Motor neuron (in vitro differentiated cells): ENCODE measurements around the gene LEP. TPM values are rescaled to one million over a fixed set of nuclear protein-coding genes. Genes with fewer than 3 reads are reported as not detected.

Experiments used
- ATAC-seq, 8 experiments: fragments of 200-7000 bp; cut with Tn5 transposase; replicated peaks in 6 of 8; 2 replicates each; pipeline ENCODE4 v1.8.0; 2021; ENCODE audit warnings: mild to moderate bottlenecking in 8 of 8, moderate library complexity in 8 of 8
- H3K27ac ChIP-seq, 2 donors: fragments of 250-450 bp; sonication (Bioruptor Pico); 2 replicates each; pipeline ENCODE4 v1.9.0; 2021; ENCODE audit warnings: antibody characterized with exemption in 2 of 2, mild to moderate bottlenecking in 2 of 2, moderate library complexity in 1 of 2
- H3K4me1 ChIP-seq, 2 donors: fragments of 250-450 bp; sonication (Bioruptor Pico); replicated peaks in 1 of 2; 2 replicates each; pipeline ENCODE4 v1.6.1; 2021; ENCODE audit warnings: antibody characterized with exemption in 2 of 2, mild to moderate bottlenecking in 2 of 2, moderate library complexity in 1 of 2
- H3K4me3 ChIP-seq, 5 donors: fragments of 250-450 bp; sonication (Bioruptor Pico); 2 replicates each; pipeline ENCODE4 v1.9.0; 2021; ENCODE audit warnings: antibody characterized with exemption in 5 of 5, mild to moderate bottlenecking in 5 of 5, moderate library complexity in 4 of 5
- WGBS, 10 experiments: fragments of 450-650 bp; shearing (Covaris generic); methylation state at CpG; one replicate each; pipeline ENCODE4 v1.0.0; 2022; 5-methylcytosine and 5-hydroxymethylcytosine counted together
- in situ Hi-C, 9 experiments: fragments of 400-800 bp; cut with MboI; loops; one replicate each; pipeline ENCODE4 v1.15.0; 2021; ENCODE audit warnings: low sequenced_read_pairs in 9 of 9, low pct_unique_long_range_greater_than_20kb in 2 of 9; ENCODE audit not compliant: unreplicated experiment in 9 of 9
- total RNA-seq, 8 experiments: library from RNA; unstranded; fragments of 300-600 nt; gene quantifications; 2 replicates each; pipeline versions ENCODE4 v1.2.3 to v1.2.4, GENCODE V29; 2022

Gene LEP
- total RNA-seq, 8 experiments from 2014 or later: under 0.01 to 0.62 (median 0.18) TPM; not detected in 2

- in situ Hi-C loops: no loop called here
- peak in 6 of 8 experiments; percentile 20 to 77 (median 32) for ATAC-seq
- 25 to 80% (median 70%) methylated on average over 1 to 7 of the region's 11 CpGs; no CpG with 5 or more reads in 1 of the 10 experiments for WGBS, 10 experiments
- H3K27ac ChIP-seq: no peak overlapping the region
- H3K4me1 ChIP-seq: peaks cover 0 to 7% of the 10 kb centered on the region in 2 donors
- no peak overlapping the region for H3K4me3 ChIP-seq
Measured at GRCh38 chr7:128259131-128260061, 18.3 kb downstream of the LEP start.

GRCh38 chr7:128260069-128260795 is 19.2 kb downstream of the LEP start:
- ATAC-seq: peak in 3 of 8 experiments; percentile 61 to 79 (median 73)
- Histone ChIP-seq H3K4me1 (peaks cover 0 to 7% of the 10 kb centered on the region in 2 donors), H3K27ac (no peak overlapping the region), H3K4me3 (no peak overlapping the region)
- 20 to 92% (median 67%) methylated on average over 1 to 6 of the region's 12 CpGs; no CpG with 5 or more reads in 3 of the 10 experiments for WGBS, 10 experiments
- in situ Hi-C loops: no loop called here

DNA sequence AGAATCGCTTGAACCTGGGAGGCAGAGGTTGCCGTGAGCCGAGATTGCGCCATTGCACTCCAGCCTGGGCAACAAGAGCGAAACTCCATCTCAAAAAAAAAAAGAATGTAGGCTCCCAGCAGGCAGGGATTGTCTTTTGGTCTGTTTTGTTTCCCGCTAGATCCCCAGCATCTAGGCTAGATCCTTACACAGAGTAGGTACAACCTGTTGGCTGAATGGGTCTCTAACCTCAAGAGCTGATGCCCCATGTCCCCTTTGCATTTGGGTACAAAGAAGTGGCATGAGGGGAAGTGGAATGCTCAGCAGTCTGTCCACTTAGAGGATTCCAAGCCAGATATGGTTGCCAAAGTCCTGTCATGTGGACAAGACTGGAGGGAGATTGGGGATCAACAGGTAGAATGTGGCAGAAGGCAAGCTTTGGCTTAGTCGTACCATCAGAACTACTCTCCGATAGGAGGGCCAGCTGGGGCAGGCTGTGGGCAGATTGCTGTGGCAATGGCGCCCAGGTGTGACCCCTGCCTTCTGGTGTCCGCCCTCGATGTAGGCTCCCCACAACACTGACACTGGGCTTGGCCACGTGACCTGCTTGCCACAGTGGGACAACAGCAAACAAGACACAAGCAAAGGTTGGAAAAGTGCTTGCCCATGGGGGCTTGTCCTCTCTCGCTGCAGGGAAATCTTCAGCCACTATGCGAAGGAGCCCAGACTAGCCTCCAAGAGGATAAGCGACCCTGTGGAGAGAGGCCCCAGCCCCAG is 21.4 kb downstream of the LEP start:
- in situ Hi-C loops: no loop called here
- Histone ChIP-seq H3K4me3 (no peak overlapping the region), H3K4me1 (peaks cover 11 to 17% of the 10 kb centered on the region in 2 donors), H3K27ac (no peak overlapping the region)
- ATAC-seq: no peak
- 78 to 96% (median 90%) methylated on average over 2 to 7 of the region's 15 CpGs; no CpG with 5 or more reads in 3 of the 10 experiments for WGBS, 10 experiments

DNA sequence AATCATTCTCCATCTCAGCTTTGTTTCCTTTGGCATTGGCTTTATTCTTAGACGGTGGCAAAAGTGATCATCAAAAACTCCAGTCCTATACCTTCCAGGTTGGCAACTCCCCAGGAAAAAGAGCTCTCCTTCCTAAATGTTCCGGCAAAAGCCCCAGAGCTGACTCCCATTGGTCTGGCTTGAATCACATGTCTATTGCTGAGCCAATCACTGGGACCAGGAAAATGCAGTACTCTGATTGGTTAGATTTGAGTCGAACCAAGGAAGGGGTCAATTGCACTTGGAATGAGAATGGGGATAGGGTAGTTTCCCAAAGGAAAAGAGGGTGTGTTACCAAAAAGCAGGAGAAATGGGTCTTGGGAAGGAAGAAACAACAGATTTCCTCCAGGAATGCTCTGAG is 22.3 kb downstream of the LEP start:
- Histone ChIP-seq H3K4me3 (no peak overlapping the region), H3K27ac (no peak overlapping the region), H3K4me1 (peaks cover 16 to 22% of the 10 kb centered on the region in 2 donors)
- 37 to 100% (median 82%) methylated on average over 1 to 3 of the region's 3 CpGs; no CpG with 5 or more reads in 2 of the 10 experiments for WGBS, 10 experiments
- in situ Hi-C loops: no loop called here
- no peak for ATAC-seq

- H3K27ac ChIP-seq: no peak overlapping the region
- ATAC-seq: no peak
- peaks cover 16 to 17% of the 10 kb centered on the region in 2 donors for H3K4me1 ChIP-seq
- no peak overlapping the region for H3K4me3 ChIP-seq
- WGBS, 10 experiments: 100% methylated on average over 1 of the region's 2 CpGs; no CpG with 5 or more reads in 9 of the 10 experiments
- in situ Hi-C loops: no loop called here
Measured at GRCh38 chr7:128264477-128264876, 23.4 kb downstream of the LEP start.

- ATAC-seq: no peak
- WGBS, 10 experiments: 84 to 100% (median 88%) methylated on average over 1 to 5 of the region's 6 CpGs; no CpG with 5 or more reads in 6 of the 10 experiments
- no peak overlapping the region for H3K4me3 ChIP-seq
- peaks cover 15 to 16% of the 10 kb centered on the region in 2 donors for H3K4me1 ChIP-seq
- no peak overlapping the region for H3K27ac ChIP-seq
- in situ Hi-C loops: no loop called here
Measured at GRCh38 chr7:128265156-128265905, 24.3 kb downstream of the LEP start.

DNA sequence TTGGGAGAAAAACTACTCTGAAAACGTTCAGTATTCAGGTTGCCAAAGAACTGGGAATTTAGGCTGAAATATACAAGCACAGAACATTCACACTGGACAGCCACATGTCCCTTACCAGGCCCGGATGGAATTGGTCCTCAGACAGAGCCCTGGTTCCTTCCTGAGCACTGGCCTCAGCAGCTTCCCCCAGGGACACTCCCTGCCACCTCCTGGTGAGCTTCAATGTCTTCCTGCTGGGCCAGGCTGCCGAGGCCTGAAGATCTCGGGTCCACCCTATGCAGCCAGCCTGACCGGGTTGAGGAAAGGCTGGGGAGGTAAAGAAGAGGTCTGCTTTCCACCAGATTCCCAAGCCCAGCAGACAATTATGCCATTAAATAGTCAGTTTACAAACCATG is 24.8 kb downstream of the LEP start:
- ATAC-seq: peak in 2 of 8 experiments; percentile 11 to 27
- 0 to 100% (median 70%) methylated on average over 1 to 2 of the region's 5 CpGs; no CpG with 5 or more reads in 3 of the 10 experiments for WGBS, 10 experiments
- Histone ChIP-seq H3K4me1 (peaks cover 15 to 16% of the 10 kb centered on the region in 2 donors), H3K4me3 (no peak overlapping the region), H3K27ac (no peak overlapping the region)
- in situ Hi-C loops: no loop called here

DNA sequence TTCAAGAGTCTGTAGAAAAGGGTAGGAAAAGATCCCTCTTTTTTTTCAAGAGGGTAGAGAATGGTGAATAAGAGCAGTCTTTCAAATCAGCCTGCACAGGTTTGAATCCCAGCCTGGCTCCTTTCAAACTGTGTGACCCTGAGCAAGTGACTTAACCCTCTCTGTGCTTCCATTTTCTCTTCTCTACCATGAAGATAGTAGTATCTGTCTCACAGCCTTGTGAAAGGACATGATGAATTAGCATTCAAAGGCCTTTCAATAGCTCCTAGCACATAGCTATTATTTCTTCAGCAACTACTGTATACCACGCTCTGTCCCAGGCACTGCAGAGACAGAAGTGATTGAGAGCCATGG is 25.4 kb downstream of the LEP start:
- H3K27ac ChIP-seq: peak overlapping the region; percentile 63 to 73
- no peak overlapping the region for H3K4me3 ChIP-seq
- H3K4me1 ChIP-seq: peaks cover 15 to 16% of the 10 kb centered on the region in 2 donors
- in situ Hi-C loops: no loop called here
- WGBS, 10 experiments: 50 to 83% methylated on average over 1 of the region's 1 CpG; no CpG with 5 or more reads in 8 of the 10 experiments
- ATAC-seq: no peak

DNA sequence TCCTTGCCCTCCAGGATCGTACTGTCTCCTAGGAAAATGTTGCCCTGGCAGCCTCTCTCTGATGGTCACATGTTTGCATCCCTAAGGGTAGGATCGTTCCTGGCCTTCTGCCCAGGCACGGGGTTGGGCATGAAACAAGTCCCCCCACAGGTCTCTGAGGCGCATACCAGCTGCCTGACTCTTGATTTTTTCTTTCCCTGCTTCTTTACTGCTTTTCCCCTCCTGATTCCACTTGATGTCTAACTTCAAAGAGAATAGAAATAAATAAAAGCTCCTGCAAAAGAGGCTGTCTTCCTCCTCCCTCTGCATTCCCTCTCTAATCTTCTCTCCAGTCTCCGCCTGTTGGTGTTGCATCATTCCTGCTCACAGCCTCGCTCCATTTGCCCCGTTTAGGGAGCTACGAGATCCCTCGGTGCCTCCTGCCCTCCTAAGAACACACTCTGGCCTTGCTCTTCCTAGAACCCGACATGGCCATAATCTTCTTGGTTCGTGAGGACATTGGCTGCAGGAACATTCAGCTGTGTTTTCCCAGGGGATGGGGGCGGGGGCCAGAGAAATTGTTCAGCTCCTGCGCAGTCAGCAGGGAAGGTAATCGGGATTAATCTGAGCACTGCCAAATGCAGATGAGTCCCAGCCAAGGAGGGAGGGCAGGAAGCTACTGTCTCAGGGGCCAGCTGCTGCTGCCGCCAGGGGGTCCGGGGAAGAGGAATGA is 26.0 kb downstream of the LEP start:
- in situ Hi-C loops: no loop called here
- WGBS, 10 experiments: 4 to 29% (median 18%) methylated on average over 1 to 8 of the region's 16 CpGs; no CpG with 5 or more reads in 3 of the 10 experiments
- peak overlapping the region; percentile 63 to 73 for H3K27ac ChIP-seq
- peaks cover 15 to 16% of the 10 kb centered on the region in 2 donors for H3K4me1 ChIP-seq
- peak overlapping the region in 2 of 5 donors; percentile 1 to 17 for H3K4me3 ChIP-seq
- ATAC-seq: peak; percentile 62 to 91 (median 86)

DNA sequence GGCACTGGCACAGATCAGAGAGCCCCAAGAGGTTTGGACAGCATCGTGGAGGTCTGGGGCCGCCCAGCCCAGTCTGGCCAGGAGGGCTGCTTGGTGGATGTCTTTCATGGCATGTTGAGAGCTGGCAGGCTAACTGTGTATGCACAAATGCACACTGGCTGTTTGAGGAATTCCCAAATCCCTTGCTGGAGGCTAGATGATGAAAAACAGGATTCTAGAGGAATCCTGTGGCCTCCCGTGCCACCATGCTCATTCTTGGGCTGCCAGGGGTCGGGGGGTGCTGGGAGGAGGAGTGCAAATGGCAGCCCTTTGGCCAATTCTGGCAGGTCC is 26.5 kb downstream of the LEP start:
- ATAC-seq: peak in 1 of 8 experiments; percentile 9
- WGBS, 10 experiments: 48 to 86% (median 60%) methylated on average over 1 to 3 of the region's 4 CpGs; no CpG with 5 or more reads in 7 of the 10 experiments
- Histone ChIP-seq H3K4me3 (no peak overlapping the region), H3K4me1 (peaks cover 15 to 16% of the 10 kb centered on the region in 2 donors), H3K27ac (peak overlapping the region; percentile 63 to 73)
- in situ Hi-C loops: no loop called here

DNA sequence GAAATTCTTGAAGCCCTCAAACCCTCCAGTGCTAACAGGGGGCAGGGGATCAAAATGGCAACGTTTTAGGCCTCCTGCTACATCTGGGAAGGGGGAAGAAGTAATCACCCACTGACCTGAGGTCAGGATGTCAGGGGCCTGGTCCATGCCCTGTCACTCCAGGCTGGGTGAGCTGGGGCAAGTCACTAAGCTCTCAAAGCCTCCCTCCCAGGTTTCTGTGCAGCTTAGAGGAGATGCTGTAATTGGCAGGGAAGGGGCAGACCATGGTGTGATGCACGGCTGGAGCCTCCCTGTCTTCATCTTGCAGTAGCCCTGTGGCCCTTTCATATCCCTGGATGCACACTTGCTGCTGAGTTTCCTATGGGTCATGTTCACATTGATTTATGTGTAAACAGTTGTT is 27.2 kb downstream of the LEP start:
- in situ Hi-C loops: no loop called here
- no peak overlapping the region for H3K4me3 ChIP-seq
- WGBS, 10 experiments: 0 to 80% (median 30%) methylated on average over 1 to 2 of the region's 2 CpGs; no CpG with 5 or more reads in 5 of the 10 experiments
- no peak for ATAC-seq
- no peak overlapping the region for H3K27ac ChIP-seq
- peaks cover 15 to 16% of the 10 kb centered on the region in 2 donors for H3K4me1 ChIP-seq
